ENCODE results near the gene MYH13. TPM values are rescaled to one million over a fixed set of nuclear protein-coding genes. Genes with fewer than 3 reads are reported as not detected.

The MYH13 gene
- total RNA-seq, 1 donor from 2014 or later: not detected

DNA sequence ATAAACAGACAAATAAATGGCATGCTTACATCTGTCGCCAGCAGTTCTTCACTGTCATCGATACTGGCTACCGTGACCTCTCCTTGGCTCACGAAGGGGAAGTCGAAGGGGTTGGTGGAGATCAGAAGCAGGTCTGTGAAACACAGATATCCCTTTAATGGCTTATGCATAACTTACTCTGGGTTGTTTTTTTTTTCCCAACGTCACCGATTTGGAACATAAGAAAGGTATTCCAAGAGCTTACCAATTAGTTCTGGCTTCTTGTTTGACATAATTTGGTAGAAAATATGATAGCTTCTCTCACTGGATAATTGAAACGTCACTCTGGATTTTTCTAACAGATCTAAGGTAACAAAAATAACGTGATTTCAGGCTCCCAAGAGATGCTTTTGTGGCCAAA lies 18.2 kb downstream of the MYH13 start:
- no peak for DNase-seq (ENCODE audit: missing footprints)
- no peak for ATAC-seq

GRCh38 chr17:10352893-10353292 lies 19.9 kb downstream of the MYH13 start:
- no peak for DNase-seq (ENCODE audit: missing footprints)

More for the DNA sequence above, 18.2 kb downstream of the MYH13 start:
- intact Hi-C loops (cut with DNase I): no loop called here

GRCh38 chr17:10349403-10349802 lies 23.4 kb downstream of the MYH13 start:
- no peak for DNase-seq (ENCODE audit: missing footprints)
- ATAC-seq: no peak
- intact Hi-C loops (cut with DNase I): no loop called here

More at GRCh38 chr17:10352893-10353292, 19.9 kb downstream of the MYH13 start:
- ATAC-seq: no peak
- intact Hi-C loops (cut with DNase I): no loop called here

GRCh38 chr17:10344816-10345215 lies 28.0 kb downstream of the MYH13 start:
- intact Hi-C loops (cut with DNase I): no loop called here
- no peak for DNase-seq (ENCODE audit: missing footprints)
- no peak for ATAC-seq

DNA sequence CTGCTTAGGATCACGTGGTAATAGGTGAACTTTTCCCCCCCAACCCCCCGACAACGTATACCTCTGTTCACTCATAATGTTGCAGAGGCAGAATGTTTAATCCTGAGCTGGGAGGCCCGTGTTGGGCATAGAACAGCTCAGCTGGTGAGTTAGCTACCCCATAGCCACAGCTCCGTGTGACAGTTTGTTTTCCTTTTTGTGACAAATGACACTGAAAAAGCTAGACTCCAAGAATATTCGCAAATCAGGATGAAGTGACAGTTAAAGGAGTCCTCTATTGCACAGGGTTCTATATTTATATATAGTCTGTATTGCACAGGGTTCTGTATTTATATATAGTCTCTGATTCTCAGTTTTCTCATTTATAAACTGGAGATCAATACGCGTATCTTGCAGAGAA lies 33.8 kb downstream of the MYH13 start:
- DNase-seq (ENCODE audit: missing footprints) (no peak), ATAC-seq (no peak)
- intact Hi-C loops (cut with DNase I): no loop called here

DNA sequence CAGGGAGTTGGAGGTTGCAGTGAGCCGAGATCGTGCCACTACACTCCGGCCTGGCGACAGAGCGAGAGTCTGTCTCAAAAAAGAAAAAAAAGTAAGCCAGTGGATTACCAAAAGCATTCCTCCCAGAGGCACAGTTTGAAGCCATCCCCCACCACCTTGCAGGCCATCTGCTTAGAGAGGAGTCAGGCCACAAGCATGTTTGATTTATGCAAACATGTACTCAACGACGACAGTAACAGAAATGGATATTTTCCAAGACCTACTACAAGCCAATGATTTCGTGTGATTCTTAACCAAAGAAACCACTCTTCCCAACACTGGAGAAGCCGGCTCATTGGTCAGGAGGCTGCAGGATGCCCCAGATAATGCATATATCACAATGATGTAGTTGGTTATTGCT lies 34.8 kb downstream of the MYH13 start:
- ATAC-seq: no peak

GRCh38 chr17:10337136-10337535 lies 35.7 kb downstream of the MYH13 start:
- DNase-seq (ENCODE audit: missing footprints) (no peak), ATAC-seq (no peak)
- intact Hi-C loops (cut with DNase I): no loop called here

More for the DNA sequence above, 34.8 kb downstream of the MYH13 start:
- intact Hi-C loops (cut with DNase I): no loop called here
- no peak for DNase-seq (ENCODE audit: missing footprints)

DNA sequence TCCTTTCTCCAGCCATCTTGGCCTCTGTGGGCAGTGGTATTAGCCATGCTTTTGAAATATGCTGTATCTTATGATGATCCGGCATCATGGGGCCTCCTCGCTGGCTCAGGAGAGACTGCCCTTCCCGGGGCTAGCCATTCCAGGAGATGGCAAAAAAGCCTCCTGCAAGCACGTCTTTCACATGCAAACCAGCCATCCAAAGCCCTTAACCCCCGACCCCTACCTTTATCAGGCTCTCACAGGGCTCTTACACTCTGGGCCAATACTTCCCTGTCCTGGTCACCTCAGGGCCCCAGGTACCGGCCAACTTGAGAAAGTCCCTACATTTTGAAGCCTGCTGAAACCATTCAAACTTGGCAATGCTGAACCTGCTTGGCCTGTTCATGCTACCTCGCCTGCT lies 36.4 kb downstream of the MYH13 start:
- ATAC-seq (no peak), DNase-seq (ENCODE audit: missing footprints) (no peak)
- intact Hi-C loops (cut with DNase I): no loop called here

- DNase-seq (ENCODE audit: missing footprints) (no peak), ATAC-seq (no peak)
- intact Hi-C loops (cut with DNase I): no loop called here
Measured at GRCh38 chr17:10332515-10332914, 40.3 kb downstream of the MYH13 start.

DNA sequence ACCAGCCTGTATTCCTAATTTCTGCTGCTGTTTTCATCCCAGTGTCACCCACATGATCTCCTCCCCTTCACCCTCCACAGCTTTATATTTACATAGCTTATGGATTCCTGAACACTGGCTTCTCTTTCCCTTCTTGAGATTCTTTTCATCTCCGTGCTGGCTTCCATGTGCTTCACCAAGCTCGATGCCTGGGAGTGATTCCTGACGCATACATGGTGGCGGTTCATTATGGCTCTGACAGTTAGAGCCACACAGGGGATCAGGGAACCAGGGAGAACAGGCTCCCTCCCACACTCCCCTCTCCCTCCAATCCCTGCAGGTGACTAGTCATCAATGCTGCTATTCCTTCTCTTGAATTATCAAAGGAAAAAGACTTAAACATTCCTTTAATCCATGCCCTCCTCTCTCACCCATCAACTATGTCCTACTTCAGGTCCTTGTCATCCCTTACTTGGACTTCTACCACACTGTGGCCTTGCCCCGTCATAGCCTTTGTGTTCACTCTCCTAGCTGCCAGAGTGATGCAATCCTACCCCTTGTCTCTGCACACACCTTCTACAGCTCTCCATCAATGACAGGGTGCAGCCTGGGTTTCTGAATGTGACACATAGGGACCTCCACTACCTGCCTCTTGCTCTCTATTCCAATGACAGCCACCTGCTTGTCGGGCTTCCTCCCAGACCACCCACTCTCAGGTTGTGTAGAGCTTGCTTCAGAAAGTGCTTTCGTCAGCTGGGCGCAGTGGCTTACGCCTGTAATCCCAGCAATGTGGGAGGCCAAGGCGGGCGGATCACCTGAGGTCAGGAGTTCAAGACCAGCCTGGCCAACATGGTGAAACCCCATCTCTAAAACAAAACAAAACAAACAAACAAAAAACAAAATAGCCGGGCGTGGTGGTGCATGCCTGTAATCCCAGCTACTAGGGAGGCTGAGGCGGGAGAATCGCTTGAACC lies 43.6 kb downstream of the MYH13 start:
- ATAC-seq (no peak), DNase-seq (ENCODE audit: missing footprints) (no peak)
- intact Hi-C loops (cut with DNase I): loop anchor here (2.0 kb wide), 1 partner anchor 284 kb away; no protein-coding TSS in a partner anchor

GRCh38 chr17:10328206-10328605 lies 44.6 kb downstream of the MYH13 start:
- DNase-seq (ENCODE audit: missing footprints): no peak
- no peak for ATAC-seq
- intact Hi-C loops (cut with DNase I): loop anchor here (2.0 kb wide), 1 partner anchor 285 kb away; no protein-coding TSS in a partner anchor

GRCh38 chr17:10327640-10328039 lies 45.2 kb downstream of the MYH13 start:
- ATAC-seq (peak; percentile 63), DNase-seq (ENCODE audit: missing footprints) (no peak)
- intact Hi-C loops (cut with DNase I): loop anchor here (2.0 kb wide), 1 partner anchor 285 kb away; no protein-coding TSS in a partner anchor

DNA sequence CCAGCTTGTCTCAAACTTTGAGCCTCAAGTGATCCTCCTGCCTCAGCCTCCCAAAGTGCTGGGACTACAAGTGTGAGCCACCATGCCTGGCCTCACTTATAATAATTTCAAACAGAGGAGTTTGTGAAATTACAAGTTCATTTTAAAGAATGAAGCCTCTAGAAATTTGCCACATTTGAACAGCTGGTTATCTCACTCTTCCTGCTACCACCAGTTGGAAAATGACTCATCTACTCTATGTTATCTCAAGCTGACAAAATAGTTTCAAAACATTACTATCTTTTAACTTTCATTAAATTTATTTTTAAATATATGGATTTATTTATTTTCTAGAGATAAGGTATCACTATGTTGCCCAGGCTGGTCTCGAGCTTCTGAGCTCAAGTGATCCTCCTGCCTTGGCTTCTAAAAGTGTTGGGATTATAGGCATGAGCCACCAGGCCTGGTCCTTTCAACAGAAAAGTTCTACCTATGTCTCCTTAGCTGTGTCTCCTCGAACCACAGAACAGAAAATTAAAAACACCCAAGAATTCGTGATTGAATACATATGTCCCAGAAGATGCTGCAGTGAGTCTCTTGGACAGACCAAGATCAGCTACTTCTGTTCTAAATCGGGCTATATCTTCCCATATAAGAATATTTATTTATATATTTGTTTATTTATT lies 47.6 kb downstream of the MYH13 start:
- intact Hi-C loops (cut with DNase I): no loop called here
- DNase-seq (ENCODE audit: missing footprints) (no peak), ATAC-seq (no peak)

- DNase-seq (ENCODE audit: missing footprints) (no peak), ATAC-seq (no peak)
- intact Hi-C loops (cut with DNase I): no loop called here
Measured at GRCh38 chr17:10323812-10324610, 48.8 kb downstream of the MYH13 start.

DNA sequence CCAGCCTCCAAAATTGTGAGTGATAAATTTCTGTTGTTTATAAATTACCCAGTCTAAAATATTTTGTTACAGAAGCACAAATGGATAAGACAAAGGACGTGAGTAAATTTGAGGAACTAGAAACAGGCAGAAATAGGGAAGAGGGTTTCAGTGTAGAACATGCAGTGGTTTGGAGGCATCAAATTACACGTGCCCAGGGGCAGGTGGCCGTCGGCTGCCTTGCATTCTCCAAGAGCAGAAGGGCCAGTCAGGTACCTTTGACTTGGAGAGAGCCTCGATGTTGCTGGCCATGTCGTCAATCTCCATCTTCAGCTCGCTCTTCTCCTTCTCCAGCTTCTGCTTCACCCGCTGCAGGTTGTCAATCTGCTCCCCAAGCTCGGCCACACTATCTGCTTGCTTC lies 54.3 kb downstream of the MYH13 start:
- intact Hi-C loops (cut with DNase I): no loop called here
- DNase-seq (ENCODE audit: missing footprints): no peak

DNA sequence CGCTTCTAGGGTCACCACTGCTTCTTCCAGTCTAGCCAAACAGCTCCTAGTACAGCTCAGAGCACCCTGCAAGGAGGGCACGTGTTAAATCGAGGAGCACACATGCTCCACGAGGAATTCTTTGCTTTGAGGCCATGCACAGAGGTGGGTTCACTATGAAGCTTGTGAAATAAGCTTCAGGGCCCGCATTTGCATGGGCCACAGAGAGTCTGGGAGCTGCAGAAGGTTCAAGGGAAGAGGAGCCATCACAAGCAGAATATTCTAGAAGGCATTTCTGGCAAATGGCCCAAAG lies 55.3 kb downstream of the MYH13 start:
- DNase-seq (ENCODE audit: missing footprints): no peak
- ATAC-seq: no peak
- intact Hi-C loops (cut with DNase I): no loop called here

More for the DNA sequence above, 54.3 kb downstream of the MYH13 start:
- ATAC-seq: no peak

- intact Hi-C loops (cut with DNase I): no loop called here
- DNase-seq (ENCODE audit: missing footprints): peak; percentile 84
- ATAC-seq: peak; percentile 72
Measured at GRCh38 chr17:10316801-10317542, 55.8 kb downstream of the MYH13 start.

- ATAC-seq: no peak
- intact Hi-C loops (cut with DNase I): no loop called here
- DNase-seq (ENCODE audit: missing footprints): no peak
Measured at GRCh38 chr17:10314329-10314728, 58.5 kb downstream of the MYH13 start.

Data from Right ventricle myocardium inferior (tissue), 1 donor.